Endothelial cell of umbilical vein (primary cell): ENCODE measurements around the gene SFTPA1. TPM values are rescaled to one million over a fixed set of nuclear protein-coding genes. Genes with fewer than 3 reads are reported as not detected.
"Not testable (repeated sequence)": the region's sequence is repeated elsewhere in the genome, so short reads cannot be mapped to it uniquely, and the experiment has no call there.

Experiments
- BruUV-seq: library from RNA; stranded (reverse); fragments of 400-500 nt; replicated peaks from 2 replicates; lab custom pipeline; 2021; lab: Mats Ljungman, UMichigan
- CTCF ChIA-PET: fragments of 300-600, 350-600 bp; sonication (Branson Sonifier 250); formaldehyde crosslinking; loops from one replicate; lab custom pipeline; 2021; ENCODE audit warnings: antibody characterized with exemption, inconsistent platforms; lab: Charles Lee
- POLR2A ChIA-PET: fragments of 300-600, 350-600 bp; sonication (Branson Sonifier 250); formaldehyde crosslinking; loops from one replicate; lab custom pipeline; 2021; ENCODE audit warnings: antibody characterized with exemption, inconsistent platforms; lab: Charles Lee
- DNase-seq: peaks from one replicate; pipeline ENCODE4 v3.0.0-alpha.2; 2011; ENCODE audit warnings: low read depth, low spot score
- FAIRE-seq: peaks from 2 replicates; lab custom pipeline; 2011; peaks lifted over from hg19 to GRCh38; lab: Jason Lieb, UNC
- H2AFZ ChIP-seq: 2 replicates; pipeline ENCODE4 v1.6.0; 2012; ENCODE audit warnings: low read depth, low read length, control low read depth, inconsistent platforms
- H3K27ac ChIP-seq: 2 replicates; pipeline ENCODE4 v1.5.1; 2011; ENCODE audit warnings: low read depth, mild to moderate bottlenecking, control low read depth, low read length, moderate library complexity; ENCODE audit not compliant: insufficient read depth
- H3K27me3 ChIP-seq, 2 experiments: 2 replicates each; pipeline versions ENCODE4 v1.6.0 to v1.6.1; 2011; ENCODE audit warnings: low read length in 2 of 2, mixed read lengths in 1 of 2; ENCODE audit not compliant: control insufficient read depth in 2 of 2, insufficient read depth in 2 of 2
- H3K36me3 ChIP-seq, 2 experiments: 2 replicates in 1 of 2; 3 replicates in 1 of 2; pipeline ENCODE4 v1.5.1; 2011; ENCODE audit warnings: low read length in 2 of 2, mild to moderate bottlenecking in 1 of 2, moderate library complexity in 1 of 2; ENCODE audit not compliant: control insufficient read depth in 2 of 2, insufficient read depth in 2 of 2; ENCODE audit errors: extremely low read depth in 1 of 2
- H3K4me1 ChIP-seq: 3 replicates; pipeline ENCODE4 v1.5.1; 2011; ENCODE audit warnings: mild to moderate bottlenecking, low read length; ENCODE audit not compliant: control insufficient read depth, insufficient read depth; ENCODE audit errors: extremely low read depth
- H3K4me2 ChIP-seq: 2 replicates; pipeline ENCODE4 v1.6.1; 2011; ENCODE audit warnings: low read length, control low read depth, mixed read lengths; ENCODE audit not compliant: insufficient read depth
- H3K4me3 ChIP-seq, 3 experiments: fragments of 200-600 bp in 1 of 3; sonication (generic), shearing (Covaris generic) in 1 of 3; replicated peaks in 1 of 3; 2 replicates each; pipeline ENCODE4 v1.5.1; 2011 to 2016; ENCODE audit warnings: control low read depth in 3 of 3, low read length in 3 of 3, mild to moderate bottlenecking in 2 of 3, inconsistent platforms in 1 of 3, low read depth in 1 of 3, moderate library complexity in 1 of 3; ENCODE audit not compliant: insufficient read depth in 1 of 3
- H3K79me2 ChIP-seq: 2 replicates; pipeline ENCODE4 v1.6.0; 2012; ENCODE audit warnings: low read length, inconsistent platforms; ENCODE audit not compliant: control insufficient read depth, insufficient read depth
- H3K9ac ChIP-seq: replicated peaks from 2 replicates; pipeline ENCODE3; 2011; ENCODE audit warnings: low read length, control low read depth; ENCODE audit not compliant: insufficient read depth; ENCODE audit errors: extremely low read depth
- H3K9me1 ChIP-seq: replicated peaks from 3 replicates; pipeline ENCODE4 v1.6.0; 2011; ENCODE audit warnings: mild to moderate bottlenecking, low read length; ENCODE audit not compliant: control insufficient read depth, insufficient read depth; ENCODE audit errors: extremely low read depth
- H3K9me3 ChIP-seq: replicated peaks from 2 replicates; pipeline ENCODE4 v1.5.1; 2012; ENCODE audit warnings: low read length, inconsistent platforms; ENCODE audit not compliant: control insufficient read depth, insufficient read depth
- H4K20me1 ChIP-seq: replicated peaks from 2 replicates; pipeline ENCODE3; 2011; ENCODE audit warnings: mild to moderate bottlenecking, low read length; ENCODE audit not compliant: control insufficient read depth, insufficient read depth; ENCODE audit errors: extremely low read depth
- POLR2A ChIP-seq: IDR thresholded peaks from 2 replicates; pipeline ENCODE4 v1.6.1; 2012; ENCODE audit warnings: low read depth, mild to moderate bottlenecking, control low read depth, low read length
- dilution Hi-C: fragments of 300-500 bp; cut with MboI; formaldehyde crosslinking; loops from one replicate; pipeline ENCODE4 v1.15.0; 2019; ENCODE audit warnings: low sequenced_read_pairs; ENCODE audit not compliant: extremely low pct_ligation_motif_present
- intact Hi-C: fragments of 100-400 bp; cut with micrococcal nuclease; formaldehyde crosslinking; loops from one replicate; pipeline ENCODE4 v1.10.0; 2022
- polyA plus RNA-seq, 4 experiments: library from polyadenylated mRNA; depleted of rRNA in 3 of 4; stranded (reverse) in 3 of 4; unstranded in 1 of 4; fragments of >200 nt; gene quantifications; 2 replicates each; pipeline versions ENCODE4 v1.2.1 to v1.2.3, GENCODE V29; 2011 to 2012; ENCODE audit warnings: missing spikeins in 1 of 4
- total RNA-seq: library from RNA; stranded (reverse); gene quantifications from 2 replicates; pipeline ENCODE4 v1.2.3, GENCODE V29; 2021
- TF ChIP-seq, protein P1 (sequence below): IDR thresholded peaks from 2 replicates; pipeline ENCODE4 v1.6.1; 2011; ENCODE audit not compliant: insufficient read depth, insufficient read length

Gene SFTPA1
- total and polyA plus RNA-seq, 2 donors (not counting 3 experiments of a cell fraction or from before 2014, with no cell fraction given): not detected

DNA sequence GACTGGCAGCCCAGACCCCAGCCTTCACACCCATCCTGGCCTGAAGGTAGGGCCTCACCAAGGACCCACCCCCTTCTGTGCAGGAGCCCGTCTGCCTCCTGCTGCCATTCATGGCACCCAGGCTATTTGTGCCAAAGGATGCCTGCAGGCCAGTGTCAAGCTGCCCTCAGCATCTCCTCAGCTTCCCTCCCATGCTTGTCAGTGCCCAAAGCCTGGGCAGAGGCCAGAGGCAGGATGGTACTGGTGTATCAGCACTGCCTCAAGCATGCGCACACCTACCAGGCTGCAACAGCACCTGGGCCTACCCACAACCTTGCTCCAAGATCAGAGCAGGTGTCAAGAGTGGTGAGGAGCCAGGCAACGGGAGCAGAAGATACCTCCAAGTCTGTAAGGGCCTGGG lies 27.6 kb downstream of the SFTPA1 start:
- Histone ChIP-seq H3K79me2 (no peaks in the 10 kb centered on the region), H3K4me3 (no peak overlapping the region), H3K9me3 (no peaks in the 10 kb centered on the region), H3K27ac (no peak overlapping the region), H3K27me3 (peaks cover 0 to 2% of the 10 kb centered on the region in 2 experiments), H3K9ac (no peak overlapping the region), H2AFZ (no peak overlapping the region), H4K20me1 (no peaks in the 10 kb centered on the region), H3K9me1 (no peaks in the 10 kb centered on the region), H3K36me3 (no peaks in the 10 kb centered on the region), H3K4me2 (no peak overlapping the region), H3K4me1 (no peaks in the 10 kb centered on the region)
- no peak for DNase-seq
- no TSS peak for BruUV-seq
- no peak for FAIRE-seq
- TF ChIP-seq POLR2A: no peak
- TF ChIP-seq, protein P1, sequence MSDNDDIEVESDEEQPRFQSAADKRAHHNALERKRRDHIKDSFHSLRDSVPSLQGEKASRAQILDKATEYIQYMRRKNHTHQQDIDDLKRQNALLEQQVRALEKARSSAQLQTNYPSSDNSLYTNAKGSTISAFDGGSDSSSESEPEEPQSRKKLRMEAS: no peak
- ChIA-PET CTCF (interaction anchor here (1.2 kb wide), 1 partner anchor 12 kb away, joined by 3 read pairs; no protein-coding TSS in a partner anchor), POLR2A (no interaction called here)
- dilution Hi-C loops: no loop called here
- intact Hi-C loops: no loop called here

DNA sequence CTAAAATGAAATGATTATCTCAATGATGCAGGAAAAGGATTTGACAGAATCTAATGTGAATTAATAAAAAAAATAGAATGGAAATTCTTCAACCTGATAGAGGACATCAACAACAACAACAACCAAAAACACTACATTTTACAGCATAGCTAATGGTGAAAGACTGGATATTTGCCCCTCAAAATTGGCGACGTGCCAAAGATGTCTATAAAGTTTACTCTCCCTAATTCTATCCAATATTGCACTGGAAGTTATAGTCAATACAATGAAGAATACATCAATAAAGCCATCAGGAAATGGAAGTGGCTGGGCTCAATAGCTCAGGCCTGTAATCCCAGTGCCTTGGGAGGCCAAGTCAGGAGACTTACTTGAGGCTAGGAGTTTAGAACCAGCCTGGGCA lies 42.0 kb downstream of the SFTPA1 start:
- H3K36me3 ChIP-seq, H3K9me1 ChIP-seq, CTCF ChIA-PET, H3K9ac ChIP-seq, H3K4me1 ChIP-seq, H3K9me3 ChIP-seq, POLR2A ChIA-PET, H4K20me1 ChIP-seq, FAIRE-seq, H3K4me3 ChIP-seq, DNase-seq, BruUV-seq, H3K27ac ChIP-seq, H3K4me2 ChIP-seq, dilution Hi-C loops, intact Hi-C loops, H2AFZ ChIP-seq, H3K79me2 ChIP-seq, H3K27me3 ChIP-seq: not testable (repeated sequence)

DNA sequence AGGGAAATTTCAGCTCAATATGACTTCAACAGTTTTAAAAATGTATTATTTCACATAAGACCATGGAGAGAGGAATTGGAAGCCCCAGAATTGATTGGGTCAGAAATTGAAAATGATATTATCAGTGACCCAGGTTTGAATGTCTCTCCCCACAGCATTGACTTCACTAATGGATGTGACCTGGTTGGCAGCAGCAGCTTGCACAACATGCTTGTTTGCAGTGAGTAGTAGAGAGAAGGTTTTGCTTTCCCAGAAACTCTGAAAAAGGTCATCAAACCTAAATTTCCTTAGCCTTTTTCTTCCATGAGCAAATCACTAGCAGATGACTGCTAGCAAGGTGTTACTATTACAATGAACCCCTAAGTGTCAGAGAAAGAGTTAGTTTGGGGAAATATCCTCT lies 52.5 kb downstream of the SFTPA1 start:
- dilution Hi-C loops, H3K4me2 ChIP-seq, FAIRE-seq, H4K20me1 ChIP-seq, H3K9me1 ChIP-seq, H3K9me3 ChIP-seq, DNase-seq, H3K9ac ChIP-seq, H3K36me3 ChIP-seq, H3K4me1 ChIP-seq, H3K79me2 ChIP-seq, CTCF ChIA-PET, H3K4me3 ChIP-seq, H3K27ac ChIP-seq, POLR2A ChIA-PET, H3K27me3 ChIP-seq, intact Hi-C loops, H2AFZ ChIP-seq, BruUV-seq: not testable (repeated sequence)

DNA sequence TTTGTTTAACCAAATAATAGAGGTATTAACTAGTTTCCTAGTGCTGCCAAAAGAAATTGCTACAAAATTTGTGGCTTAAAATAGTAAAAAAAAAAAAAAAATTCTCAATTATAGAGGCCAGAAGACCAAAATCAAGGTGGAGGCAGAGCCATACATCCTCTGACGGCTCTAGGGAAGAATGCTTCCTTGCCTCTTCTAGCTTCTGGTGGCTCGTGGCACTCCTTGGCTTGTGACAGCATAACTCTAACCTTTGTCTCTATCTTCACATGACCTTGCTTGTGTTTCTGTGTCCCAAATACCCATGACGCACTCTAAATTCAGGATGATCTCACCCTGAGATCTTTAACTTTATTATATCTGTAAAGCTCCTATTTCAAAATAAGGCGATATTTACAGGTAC lies 53.9 kb downstream of the SFTPA1 start:
- H3K27me3 ChIP-seq, H3K27ac ChIP-seq, H3K9me1 ChIP-seq, DNase-seq, intact Hi-C loops, H2AFZ ChIP-seq, H3K4me2 ChIP-seq, H3K9ac ChIP-seq, CTCF ChIA-PET, H3K4me1 ChIP-seq, H4K20me1 ChIP-seq, BruUV-seq, FAIRE-seq, H3K9me3 ChIP-seq, H3K36me3 ChIP-seq, H3K4me3 ChIP-seq, dilution Hi-C loops, H3K79me2 ChIP-seq, POLR2A ChIA-PET: not testable (repeated sequence)
